ENCODE measurements around the gene KCNS1.
A peak's percentile ranks its signal among the peaks of the same experiment; 100 is the strongest.

KCNS1 gene

GRCh38 chr20:45047581-45048119 is 53.3 kb downstream of the KCNS1 start:
- no peak for DNase-seq

- DNase-seq: no peak
Measured at GRCh38 chr20:45044601-45045000, 56.3 kb downstream of the KCNS1 start.

- peak; percentile 47 to 90 for DNase-seq
Measured at GRCh38 chr20:45044084-45044573, 56.8 kb downstream of the KCNS1 start.

GRCh38 chr20:45042978-45043377 is 57.9 kb downstream of the KCNS1 start:
- DNase-seq: no peak
